ENCODE measurements around the gene ENTPD1.
"Not testable (repeated sequence)": the region's sequence is repeated elsewhere in the genome, so short reads cannot be mapped to it uniquely, and the experiment has no call there.

ENTPD1 gene

DNA sequence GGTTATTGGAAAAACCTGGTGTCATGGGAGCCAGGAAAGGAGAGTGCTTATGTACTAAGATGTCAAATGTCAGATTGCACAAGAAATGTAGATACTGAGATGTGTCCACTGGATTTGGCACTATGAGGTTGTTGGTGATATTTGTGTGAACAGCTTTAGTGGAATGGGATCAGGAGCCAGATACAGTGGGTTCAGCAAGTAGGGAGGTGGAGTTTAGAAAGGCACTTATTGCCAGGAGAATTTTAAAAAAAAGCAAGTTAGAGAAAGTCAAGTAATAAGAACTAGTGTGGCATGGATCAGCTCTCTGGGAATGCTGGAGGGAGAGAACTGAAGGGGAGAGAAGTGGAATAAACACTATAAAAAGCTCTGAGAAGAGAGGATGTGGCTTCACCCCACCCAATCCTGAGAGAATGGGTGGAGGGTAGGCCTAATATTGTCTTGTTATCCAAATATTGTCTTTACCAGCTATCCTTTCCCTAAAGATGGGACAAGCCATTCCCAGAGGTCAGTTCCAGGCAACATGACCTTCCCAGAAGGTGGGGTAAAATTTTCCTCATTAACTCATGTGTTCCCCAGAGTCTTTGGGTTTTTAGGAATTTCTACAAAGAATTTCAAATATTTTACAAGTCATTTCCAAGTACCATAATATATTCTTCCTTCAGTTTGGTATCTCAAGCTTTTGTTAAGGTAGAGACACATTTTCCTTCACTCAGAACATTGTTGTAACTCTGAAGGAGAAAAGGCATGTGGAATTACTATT, 42.3 kb downstream of the ENTPD1 start:
- no peak for DNase-seq

DNA sequence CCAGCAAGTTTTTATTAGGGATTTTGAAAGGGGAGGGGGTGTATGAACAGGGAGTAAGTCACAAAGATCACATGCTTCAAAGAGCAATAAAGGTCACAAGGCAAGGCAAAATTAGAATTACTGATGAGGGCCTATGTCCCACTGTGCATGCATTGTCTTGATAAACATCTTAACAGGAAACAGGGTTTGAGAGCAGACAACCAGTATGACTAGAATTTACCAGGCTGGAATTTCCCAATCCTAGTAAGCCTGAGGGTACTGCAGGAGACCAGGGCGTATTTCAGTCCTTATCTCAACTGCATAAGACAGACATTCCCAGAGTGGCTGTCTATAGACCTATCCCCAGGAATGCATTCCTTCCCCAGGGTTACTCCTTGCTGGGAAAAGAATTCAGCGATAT, 44.3 kb downstream of the ENTPD1 start:
- DNase-seq, result not testable (repeated sequence)

DNA sequence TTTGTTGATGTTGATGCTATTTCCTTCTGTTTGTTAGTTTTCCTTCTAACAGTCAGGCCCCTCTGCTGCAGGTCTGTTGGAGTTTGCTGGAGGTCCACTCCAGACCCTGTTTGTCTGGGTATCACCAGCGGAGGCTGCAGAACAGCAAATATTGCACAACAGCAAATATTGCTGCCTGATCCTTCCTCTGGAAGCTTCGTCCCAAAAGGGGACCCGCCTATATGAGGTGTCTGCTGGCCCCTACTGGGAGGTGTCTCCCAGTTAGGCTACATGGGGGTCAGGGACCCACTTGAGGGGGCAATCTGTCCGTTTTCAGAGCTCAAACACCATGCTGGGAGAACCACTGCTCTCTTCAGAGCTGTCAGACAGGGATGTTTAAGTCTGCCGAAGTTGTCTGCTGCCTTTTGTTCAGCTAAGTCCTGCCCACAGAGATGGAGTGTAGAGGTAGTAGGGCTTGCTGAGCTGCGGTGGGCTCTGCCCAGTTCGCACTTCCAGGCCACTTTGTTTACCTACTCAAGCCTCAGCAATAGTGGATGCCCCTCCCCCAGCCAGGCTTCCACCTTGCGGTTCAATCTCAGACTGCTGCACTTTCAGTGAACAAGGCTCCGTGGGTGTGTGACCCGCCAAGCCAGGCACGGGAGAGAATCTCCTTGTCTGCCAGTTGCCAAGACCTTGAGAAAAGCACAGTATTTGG, 50.9 kb downstream of the ENTPD1 start:
- not testable (repeated sequence) for DNase-seq

GRCh38 chr10:95808705-95809308, 52.8 kb downstream of the ENTPD1 start:
- DNase-seq, result not testable (repeated sequence)

DNA sequence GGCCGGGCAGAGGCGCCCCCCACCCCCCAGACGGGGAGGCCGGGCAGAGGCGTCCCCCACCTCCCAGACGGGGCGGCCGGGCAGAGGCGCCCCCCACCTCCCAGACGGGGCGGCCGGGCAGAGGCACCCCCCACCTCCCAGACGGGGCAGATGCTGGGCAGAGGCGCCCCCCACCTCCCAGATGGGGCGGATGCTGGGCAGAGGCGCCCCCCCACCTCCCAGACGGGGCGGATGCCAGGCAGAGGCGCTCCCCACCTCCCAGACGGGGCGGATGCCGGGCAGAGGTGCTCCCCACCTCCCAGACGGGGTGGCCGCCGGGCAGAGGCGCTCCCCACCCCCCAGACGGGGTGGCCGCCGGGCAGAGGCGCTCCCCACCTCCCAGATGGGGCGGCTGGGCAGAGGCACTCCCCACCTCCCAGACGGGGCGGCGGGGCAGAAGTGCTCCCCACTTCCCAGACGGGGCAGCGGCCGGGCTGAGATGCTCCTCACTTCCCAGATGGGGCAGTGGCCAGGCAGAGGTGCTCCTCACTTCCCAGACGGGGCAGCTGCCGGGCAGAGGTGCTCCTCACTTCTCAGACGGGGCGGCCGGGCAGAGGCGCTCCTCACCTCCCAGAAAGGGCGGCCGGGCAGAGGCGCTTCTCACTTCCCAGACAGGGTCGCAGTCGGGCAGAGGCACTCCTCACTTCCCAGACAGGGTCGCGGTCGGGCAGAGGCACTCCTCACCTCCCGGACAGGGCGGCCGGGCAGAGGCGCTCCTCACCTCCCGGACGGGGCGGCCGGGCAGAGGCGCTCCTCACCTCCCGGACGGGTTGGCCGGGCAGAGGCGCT, 53.6 kb downstream of the ENTPD1 start:
- DNase-seq, result no peak

DNA sequence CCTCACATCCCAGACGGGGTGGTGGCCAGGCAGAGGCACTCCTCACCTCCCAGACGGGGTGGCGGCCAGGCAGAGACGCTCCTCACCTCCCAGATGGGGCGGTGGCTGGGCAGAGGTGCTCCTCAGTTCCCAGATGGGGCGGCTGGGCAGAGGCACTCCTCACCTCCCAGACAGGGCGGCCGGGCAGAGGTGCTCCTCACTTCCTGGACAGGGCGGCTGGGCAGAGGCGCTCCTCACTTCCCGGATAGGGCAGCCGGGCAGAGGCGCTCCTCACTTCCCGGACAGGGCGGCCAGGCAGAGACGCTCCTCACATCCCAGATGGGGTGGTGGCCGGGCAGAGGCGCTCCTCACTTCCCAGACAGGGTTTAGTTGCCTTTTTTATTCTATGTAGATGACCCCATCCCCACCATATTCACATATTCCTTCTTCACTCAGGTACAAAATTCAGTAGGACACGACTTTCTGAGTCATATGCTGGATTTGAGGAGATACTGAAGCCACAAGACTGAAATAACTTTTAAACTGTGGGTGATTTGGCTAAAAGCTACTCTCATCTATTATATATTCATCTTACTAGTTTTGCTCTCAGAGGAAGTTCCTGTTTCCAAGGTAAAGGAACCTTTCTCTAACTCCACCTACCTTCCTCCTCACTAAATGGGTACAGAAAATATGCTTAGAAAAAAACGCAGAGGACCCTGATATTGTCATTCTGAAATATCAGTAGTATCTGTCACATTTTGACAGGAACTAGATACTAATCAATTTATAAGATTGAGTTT, 54.4 kb downstream of the ENTPD1 start:
- DNase-seq, result no peak

DNA sequence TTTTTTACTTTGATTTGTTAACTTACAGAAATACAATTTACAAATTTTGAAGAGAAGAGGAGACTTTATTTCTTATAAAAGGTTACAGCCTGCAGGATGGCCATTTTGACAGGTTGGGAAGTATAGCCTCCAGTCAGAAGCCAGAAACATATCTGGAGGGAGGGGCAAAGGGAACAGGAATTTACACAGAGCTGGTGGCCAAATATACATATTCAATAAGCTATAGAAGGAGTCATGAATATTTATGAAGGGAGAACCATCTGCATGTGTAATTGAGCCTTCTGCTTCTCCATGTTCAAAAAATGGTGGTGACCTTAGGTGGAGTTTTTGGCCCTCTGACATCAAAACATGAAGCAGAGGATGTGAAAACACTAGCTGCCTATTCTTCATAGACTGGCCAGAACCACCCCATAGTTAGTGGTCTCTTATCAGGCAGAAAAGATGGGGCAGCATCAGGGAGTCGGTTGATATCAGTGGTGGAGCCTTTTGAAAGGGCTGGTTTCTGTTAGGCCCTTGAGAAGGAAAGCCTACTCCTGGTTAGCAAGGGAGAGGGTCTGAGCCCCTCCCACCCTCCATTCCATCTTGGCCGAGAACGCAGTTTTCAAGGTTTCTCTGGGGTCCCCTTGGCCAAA, 57.2 kb downstream of the ENTPD1 start:
- DNase-seq, result no peak

DNA sequence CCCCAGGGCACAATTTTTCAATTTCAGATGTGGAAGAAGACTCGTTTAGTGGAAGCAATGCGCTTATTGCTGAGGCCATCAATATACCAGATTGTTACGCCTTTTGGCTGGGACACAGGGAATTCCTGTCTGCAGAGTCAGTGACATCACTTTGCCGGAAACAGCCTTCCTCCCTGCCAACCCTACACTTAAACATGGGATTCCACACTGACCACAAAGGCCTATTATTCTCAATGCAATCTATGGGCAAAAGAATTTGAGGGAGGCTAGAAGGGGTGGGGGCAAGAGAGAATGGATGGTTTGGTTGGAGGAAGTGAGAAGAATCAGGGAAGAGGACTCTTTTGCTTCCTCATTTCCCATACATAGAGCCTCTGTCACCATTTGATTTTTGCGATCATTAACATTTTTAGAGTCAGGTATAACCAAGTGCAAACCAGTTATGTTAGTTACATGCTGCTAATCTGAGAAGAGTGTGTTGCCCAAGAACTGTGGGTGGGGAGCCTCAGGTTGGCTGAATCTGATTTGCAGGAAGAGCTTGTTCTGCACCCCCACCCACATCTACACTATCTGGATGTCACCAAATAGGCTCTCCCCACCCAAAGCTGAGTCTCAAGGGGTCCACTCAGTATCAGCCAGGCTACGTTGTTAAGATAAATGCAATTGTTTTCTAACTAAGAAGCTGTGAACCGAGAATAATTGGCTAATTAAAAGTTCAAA, 58.2 kb downstream of the ENTPD1 start:
- no peak for DNase-seq

DNA sequence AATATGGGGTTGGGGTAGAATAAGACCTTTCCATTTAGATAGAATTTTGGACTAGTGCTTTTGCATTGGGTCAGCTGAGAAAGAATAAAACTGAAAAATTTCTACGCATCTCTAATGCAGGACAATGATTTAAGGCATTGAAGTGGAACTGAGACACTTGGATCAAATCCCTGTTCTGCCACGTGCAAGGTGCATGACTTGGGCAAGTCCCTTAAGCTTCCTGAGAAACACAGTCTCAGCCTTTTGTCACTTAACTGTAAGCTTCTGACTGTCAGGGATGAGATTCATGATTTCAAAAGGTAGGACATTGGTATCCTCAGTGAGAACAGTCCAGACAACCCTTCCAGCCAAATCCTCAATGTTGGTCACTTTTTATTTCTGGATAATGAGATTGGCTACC, 59.2 kb downstream of the ENTPD1 start:
- DNase-seq, result no peak

DNA sequence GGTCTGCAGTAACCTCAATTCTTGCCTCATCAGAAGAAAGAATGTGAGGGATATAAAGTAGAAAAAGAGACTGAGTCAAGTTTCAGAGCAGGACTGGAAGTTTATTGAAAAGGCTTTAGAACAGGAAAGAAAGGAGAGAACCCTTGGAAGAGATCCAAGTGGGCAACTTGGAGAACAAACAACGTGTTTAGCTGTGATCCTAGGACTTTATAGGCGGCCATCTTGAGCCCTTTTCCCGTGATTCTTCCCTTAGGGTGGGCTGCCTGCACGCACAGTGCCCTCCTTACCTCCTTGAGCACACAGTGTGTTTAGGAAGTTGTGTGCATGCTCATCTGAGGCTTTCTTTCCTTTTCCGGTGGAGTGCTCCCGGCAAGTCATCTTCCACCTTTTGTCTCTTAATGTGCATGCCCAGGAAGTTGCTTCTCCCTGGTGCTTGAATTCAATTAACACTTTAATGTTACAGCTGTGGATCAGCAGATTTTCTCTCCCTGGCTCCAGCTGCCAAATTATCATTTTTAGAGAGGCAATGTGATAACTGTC, 59.8 kb downstream of the ENTPD1 start:
- DNase-seq, result no peak

GRCh38 chr10:95818010-95818409, 62.0 kb downstream of the ENTPD1 start:
- DNase-seq, result no peak

- no peak for DNase-seq
These were observed 62.7 kb downstream of the ENTPD1 start for GRCh38 chr10:95818668-95819067.

- DNase-seq, result no peak
These were observed 63.8 kb downstream of the ENTPD1 start for GRCh38 chr10:95819620-95820329.

GRCh38 chr10:95820363-95820762, 64.4 kb downstream of the ENTPD1 start:
- no peak for DNase-seq

GRCh38 chr10:95821720-95822119, 65.8 kb downstream of the ENTPD1 start:
- DNase-seq, result no peak

DNA sequence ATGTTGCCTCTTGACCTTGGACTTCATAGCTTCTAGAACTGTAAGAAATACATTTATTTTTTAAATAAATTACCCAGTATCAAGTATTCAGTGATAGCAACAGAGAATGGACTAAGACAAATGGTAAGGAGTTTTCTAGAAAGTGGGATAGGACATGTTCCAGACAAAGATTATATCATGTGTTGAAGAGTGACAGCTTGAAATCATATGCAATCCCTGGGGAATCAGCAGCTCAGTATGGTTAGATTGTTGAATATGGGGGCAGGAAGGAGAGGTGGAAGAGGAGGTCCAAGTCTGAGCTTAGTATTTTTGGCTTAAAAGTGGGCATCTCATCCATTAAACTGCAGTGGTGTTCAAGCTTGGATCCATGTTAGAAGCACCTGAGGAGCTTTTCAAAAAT, 74.1 kb downstream of the ENTPD1 start:
- no peak for DNase-seq

DNA sequence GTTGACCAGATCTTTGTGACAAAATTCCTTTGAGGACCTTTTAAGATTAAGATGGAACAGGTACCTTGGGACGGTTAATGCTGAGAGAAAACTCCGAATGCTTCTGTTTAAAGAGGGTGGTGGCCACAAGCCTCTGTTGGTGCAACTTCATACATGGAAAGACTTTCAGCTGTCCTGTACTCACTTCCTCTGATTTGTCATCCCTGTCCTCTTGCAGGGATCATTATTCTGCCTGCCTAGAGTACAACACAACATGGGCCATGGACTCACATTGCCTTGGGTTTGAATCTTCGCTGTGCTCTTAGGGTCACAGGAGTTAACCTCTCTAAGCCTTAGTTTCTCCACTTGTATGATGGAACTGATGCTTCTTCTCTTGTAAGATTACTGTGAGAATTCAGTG, 75.1 kb downstream of the ENTPD1 start:
- DNase-seq, result no peak

DNA sequence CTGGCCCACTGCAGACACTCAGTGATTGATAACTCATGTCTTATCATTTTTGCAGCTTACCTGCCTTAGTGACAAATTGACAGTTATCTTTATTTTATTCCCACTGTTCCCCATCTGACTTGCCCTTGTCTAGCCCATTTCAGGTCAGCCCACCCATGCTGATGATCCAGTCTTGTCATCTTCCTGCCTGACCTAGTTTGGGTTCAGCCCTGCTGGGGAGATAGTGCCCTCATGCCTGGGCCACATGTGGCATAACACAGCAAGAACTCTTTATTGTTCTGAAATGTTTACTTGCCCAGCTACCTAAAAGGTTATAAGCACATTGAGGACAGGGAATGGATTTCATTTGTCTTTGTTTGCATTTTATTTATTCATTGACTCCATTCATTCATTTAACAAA, 75.6 kb downstream of the ENTPD1 start:
- no peak for DNase-seq

GRCh38 chr10:95832216-95833041, 76.5 kb downstream of the ENTPD1 start:
- no peak for DNase-seq

Data from RPMI8226 (cell line).